ENCODE measurements around the gene ZNHIT2.

Gene ZNHIT2

GRCh38 chr11:65134240-65134951, 16.9 kb upstream of the ZNHIT2 start, which contains the start of gene SYVN1:
Gene SYVN1, minus strand, starts transcription at chr11:65134519. Its CDS starts 918 bp downstream, at chr11:65133601.
- DNase-seq (ENCODE audit: low spot score), result peak; percentile 93

- DNase-seq (ENCODE audit: low spot score), result no peak
Measured at GRCh38 chr11:65133724-65134123, 16.2 kb upstream of the ZNHIT2 start.

DNA sequence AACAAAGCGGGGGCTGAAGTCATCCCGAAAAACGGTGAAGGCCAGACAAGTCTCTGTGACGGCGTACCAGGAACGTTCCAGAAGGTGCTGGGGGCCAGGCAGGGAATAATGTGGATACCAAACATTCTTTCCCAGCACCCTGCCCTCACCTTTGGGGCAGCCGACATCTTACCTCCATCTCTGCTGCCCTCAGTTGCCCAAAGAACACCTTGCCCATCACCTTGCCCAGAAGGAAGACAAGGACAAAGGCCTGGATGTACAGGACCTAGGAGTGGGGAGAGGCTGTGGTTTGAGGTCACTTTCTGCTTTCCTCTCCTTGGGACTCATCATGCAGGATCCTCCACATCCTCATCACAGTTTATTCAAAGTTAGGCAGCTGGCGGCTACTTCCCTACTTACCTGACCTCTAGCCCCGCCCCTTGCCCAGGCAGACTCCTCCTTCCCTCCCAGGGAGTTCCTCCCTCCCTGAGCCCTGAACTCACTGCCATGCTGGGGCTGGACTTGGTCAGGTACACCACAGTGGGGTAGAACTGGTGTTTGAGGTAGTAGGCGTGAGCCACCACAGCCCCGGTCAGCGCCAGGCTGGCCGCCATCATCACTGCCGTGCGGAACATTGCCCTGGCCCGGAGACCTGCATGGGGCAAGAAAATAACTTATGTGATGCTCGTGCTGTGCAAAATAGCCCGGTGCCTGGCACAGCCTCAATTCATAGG, 15.6 kb upstream of the ZNHIT2 start:
- DNase-seq (ENCODE audit: low spot score), result no peak

GRCh38 chr11:65132238-65132987, 14.9 kb upstream of the ZNHIT2 start:
- no peak for DNase-seq (ENCODE audit: low spot score)

- DNase-seq (ENCODE audit: low spot score), result no peak
Measured at GRCh38 chr11:65131895-65132237, 14.4 kb upstream of the ZNHIT2 start.

DNA sequence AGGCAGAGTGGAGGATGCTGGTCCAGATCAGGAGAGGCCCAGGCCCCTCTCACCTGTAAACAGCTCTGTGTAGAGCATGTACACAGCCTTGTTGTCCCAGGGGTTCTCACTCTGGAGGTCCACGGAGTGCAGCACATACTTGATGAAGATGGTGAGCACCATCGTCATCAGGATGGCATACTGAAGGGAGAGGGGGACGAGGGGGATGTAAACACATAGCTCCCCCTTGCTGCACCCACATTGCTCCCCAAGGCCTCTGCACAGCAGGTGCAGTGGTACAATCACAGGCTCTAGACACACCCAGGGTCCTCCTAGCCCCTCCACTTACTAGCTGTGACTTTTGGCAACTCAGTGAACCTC, 13.9 kb upstream of the ZNHIT2 start:
- no peak for DNase-seq (ENCODE audit: low spot score)

GRCh38 chr11:65130631-65131416, 13.3 kb upstream of the ZNHIT2 start:
- no peak for DNase-seq (ENCODE audit: low spot score)

DNA sequence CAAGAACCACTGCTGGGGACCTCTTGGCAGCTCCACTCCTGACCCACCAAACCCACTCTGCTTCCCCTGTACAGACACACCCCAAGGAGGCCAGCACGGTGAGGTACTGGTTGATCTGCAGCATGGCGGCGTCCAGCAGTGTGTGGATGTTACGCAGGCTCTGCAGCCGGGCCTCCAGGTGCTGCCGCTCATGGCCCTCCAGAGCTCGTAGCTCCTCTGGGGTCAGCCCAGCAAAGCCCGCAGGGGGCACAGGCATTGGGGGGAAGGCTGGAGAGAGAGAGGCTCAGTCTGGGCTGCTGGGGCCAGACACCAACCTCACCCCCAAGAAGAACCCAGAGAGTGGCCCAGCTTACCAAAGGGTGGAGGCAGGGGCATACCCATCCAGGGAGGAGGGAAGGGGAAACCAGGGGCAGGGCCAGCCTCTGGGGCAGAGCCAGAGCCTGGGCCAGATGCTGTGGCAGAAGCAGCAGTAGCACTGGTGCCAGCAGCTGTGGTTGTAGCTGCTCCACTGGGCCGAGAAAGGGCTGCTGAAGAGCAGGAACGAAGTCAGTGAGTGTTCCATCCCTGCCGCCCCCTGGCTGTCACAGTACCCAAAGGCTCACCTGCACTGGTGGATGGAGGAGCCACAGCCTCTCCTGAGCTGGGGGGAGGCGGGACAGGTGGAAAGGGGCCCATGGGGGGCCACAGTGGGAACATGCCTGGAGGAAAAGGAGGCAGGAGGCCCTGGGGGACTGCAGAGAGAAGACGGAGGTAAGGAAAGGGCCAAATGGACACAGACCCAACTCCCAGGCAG, 12.3 kb upstream of the ZNHIT2 start:
- DNase-seq (ENCODE audit: low spot score), result no peak

DNA sequence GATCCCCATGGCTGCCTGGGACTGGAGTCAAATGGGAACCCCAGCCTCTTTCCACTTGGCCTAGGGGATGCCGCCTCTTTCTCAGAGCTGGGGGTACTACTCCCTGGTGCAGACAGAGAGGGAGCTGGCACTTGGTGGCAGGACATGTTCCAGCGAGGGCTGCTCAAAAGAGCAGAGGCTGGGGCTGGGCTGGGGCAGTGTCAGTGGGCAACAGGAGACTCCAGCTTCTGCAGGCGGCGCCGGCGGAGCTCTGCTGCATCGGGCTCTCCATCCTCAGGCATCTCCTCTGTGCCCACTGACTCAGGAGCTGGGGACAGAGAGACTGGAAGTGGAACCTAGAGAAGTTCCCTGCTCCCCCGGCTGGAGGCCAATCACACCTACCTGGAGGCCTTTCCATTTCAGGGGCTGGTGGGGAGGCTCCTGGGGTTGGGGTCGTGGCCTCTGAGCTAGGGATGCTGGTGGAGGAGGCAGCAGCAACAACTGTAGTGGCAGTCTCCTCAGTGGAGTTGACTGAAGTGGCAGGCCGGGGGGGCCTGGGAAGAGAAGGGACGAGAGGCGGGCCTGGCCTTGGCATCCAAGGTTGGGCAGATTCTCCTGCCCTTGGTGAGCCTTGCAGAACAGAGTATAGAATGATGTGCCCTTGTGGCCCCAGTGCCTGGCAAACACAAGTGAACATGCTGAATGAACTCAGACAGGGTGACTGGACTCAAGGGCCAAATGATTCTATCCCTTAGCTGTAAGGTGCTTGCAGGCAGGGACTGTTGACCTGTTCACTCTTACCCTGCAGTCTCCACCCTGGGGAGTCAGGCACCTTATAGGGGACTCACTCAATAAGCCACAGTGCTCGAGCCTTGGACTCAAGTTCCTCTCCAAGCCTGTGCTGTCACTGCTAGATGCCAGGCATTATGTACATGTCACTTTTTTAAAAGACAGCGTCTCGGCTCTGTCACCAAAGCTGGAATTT, 11.0 kb upstream of the ZNHIT2 start:
- DNase-seq (ENCODE audit: low spot score), result no peak

- DNase-seq (ENCODE audit: low spot score), result no peak
Measured at GRCh38 chr11:65127473-65128181, 10.1 kb upstream of the ZNHIT2 start.

DNA sequence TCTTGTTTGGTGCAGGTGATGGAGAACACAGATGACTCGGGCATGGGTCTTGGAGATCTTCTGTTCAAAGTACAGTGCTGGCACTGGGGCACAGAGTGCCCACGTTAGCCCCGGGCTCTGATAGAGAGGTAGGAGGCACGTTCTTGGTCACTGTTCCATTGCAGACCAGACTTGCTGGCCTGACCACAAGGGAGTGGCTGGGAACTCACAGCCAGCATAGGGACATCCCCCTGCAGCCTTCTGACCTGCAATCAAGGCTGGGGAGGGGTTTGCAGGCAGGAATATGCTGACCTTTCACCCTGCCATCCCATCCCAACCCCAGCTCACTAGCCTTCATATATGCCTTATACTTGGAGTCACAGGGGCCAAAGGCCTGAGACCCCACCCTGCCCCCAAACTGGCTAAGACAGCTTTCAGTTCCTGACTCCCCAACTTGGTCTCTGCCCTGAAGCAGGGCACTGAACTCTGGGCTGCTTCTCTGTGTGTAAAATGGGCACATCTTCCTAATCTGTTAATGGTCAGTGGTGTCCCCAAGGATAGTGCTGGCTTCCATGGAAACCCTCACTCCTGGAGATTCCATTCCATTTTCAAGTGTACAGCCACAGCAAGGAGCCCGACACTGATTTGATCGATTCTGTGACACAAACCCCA, 9.2 kb upstream of the ZNHIT2 start:
- no peak for DNase-seq (ENCODE audit: low spot score)

- DNase-seq (ENCODE audit: low spot score), result no peak
Measured at GRCh38 chr11:65125197-65126056, 7.9 kb upstream of the ZNHIT2 start.

DNA sequence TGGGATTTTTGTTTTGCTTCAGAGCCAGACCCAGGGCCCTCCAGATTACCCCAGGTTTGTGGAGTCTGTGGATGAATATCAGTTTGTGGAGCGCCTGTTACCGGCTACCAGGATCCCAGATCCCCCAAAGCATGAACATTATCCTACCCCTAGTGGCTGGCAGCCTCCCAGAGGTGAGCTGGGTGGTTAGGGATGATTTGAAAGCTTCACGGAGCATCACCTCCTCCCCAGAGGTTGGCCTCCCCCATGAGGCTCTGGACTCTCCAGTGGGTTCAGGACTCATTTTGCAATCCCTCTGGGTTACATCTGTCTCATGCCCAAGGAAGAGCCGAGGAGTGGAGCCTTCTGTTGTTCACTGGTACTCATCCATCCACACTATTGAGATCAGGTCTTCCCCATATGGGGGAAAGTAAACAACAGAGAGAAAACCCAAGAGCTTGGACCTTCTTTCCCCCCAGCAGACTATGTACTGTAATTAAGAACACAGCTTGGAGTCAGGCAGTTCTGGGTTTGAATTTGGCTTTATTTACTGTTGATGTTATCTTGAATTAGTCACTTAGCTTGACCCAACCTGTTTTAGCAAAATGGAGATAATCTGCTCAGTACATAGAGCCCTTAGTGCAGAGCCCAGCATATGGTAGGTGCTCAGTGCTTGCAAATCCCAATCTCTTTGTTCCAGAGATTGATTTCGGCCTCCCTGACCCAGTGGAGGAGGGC, 7.1 kb upstream of the ZNHIT2 start:
- no peak for DNase-seq (ENCODE audit: low spot score)

DNA sequence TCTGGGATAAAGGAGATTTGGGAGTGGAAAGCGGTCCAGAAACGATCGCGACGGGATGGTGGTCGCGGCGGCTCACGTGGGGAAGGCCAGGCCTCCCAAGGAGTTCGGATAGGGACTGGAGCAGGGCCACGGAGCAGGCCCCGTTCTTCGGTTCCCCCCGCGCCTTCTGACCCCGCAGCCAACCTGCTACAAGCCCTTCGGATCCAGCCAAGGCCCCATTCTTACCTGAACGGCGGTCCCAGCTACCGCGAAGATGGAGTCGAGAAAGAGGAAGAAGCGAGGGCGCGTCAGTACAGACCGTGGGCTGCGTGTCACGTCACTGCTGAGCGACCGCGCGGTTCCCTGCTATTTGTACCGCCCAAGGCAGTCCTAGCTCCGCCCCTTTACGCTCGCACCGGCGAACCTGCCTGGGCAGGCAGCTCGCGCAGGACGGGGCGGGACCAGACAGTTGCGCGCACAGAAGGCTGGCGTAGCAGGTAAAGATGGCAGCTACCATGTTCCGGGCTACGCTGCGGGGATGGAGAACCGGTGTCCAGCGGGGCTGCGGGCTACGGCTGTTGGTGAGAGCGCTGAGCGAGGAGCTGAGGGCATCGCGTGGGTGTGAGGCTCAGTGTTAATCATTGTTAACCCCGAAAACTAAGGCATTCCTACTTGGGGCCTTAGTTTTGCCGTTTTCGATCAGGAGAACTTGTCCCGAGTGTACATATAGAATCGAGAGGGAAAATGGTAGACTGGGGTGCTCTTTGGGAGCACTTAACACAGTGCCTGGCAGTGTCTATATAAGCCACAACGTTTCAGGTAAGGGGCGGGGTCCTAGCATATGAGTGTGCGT, 4.6 kb upstream of the ZNHIT2 start, which contains the start of the genes FAU and MRPL49:
FAU (minus strand) TSS at position 270 of the 832 bp plus-strand sequence. CDS start 321 bp downstream, outside the sequence.
MRPL49 (plus strand) TSS at position 457 of the 832 bp plus-strand sequence; CDS start at position 483, 26 bp downstream.
- peak; percentile 92 for DNase-seq (ENCODE audit: low spot score)

- no peak for DNase-seq (ENCODE audit: low spot score)
Measured at GRCh38 chr11:65121447-65121864, 4.0 kb upstream of the ZNHIT2 start.

- no peak for DNase-seq (ENCODE audit: low spot score)
Measured at GRCh38 chr11:65120831-65121230, 3.3 kb upstream of the ZNHIT2 start.

All from HuH-7 (cell line).